ENCODE data around the gene CCDC14. TPM values are rescaled to one million over a fixed set of nuclear protein-coding genes. Genes with fewer than 3 reads are reported as not detected.
"Not testable (repeated sequence)": the region's sequence is repeated elsewhere in the genome, so short reads cannot be mapped to it uniquely, and the experiment has no call there.

Gene CCDC14
- total and polyA plus RNA-seq, 12 donors = 6.6 to 71.2 (median 18.9) TPM

GRCh38 chr3:123979525-123980501 lies 18.8 kb upstream of the CCDC14 start:
- H3K4me1 ChIP-seq (replicated peaks in 1 of 2); H3K36me3 ChIP-seq (replicated peaks in 1 of 2); H3K9me3 ChIP-seq (replicated peaks in 1 of 3); intact Hi-C loops (cut with DNase I); H3K27me3 ChIP-seq; H3K27ac ChIP-seq: not testable (repeated sequence)
- peak overlapping the region in 1 of 4 donors; percentile 37 for H3K4me3 ChIP-seq
- peak; percentile 26 to 56 (median 40) for DNase-seq
- 9 to 17% (median 10%) methylated on average over 17 to 27 of the region's 29 CpGs for WGBS, 4 donors
- peak; percentile 50 to 74 (median 66) for TF ChIP-seq CTCF (IDR thresholded peaks at IDR 0.05)

DNA sequence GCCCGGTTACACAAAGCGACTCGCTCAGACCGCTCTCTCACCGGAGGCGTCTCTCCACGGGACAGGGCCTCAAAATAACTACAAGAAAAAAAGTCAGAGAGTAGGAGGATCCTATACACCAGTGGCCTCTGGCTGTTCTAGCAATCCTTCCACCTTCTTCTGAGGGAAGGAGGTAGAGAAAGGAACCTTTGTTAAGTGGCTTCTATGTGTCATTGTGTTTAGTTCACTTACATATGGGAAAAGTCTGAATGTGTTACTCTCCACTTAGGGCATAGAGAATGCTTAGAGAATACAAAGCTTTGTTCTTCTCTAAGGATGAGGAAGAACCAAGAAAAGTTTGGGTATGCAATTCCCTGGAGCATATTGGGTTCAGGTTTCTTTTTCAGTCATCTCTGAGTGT lies 15.9 kb upstream of the CCDC14 start:
- intact Hi-C loops (cut with DNase I); H3K4me3 ChIP-seq; H3K27me3 ChIP-seq; H3K9me3 ChIP-seq (replicated peaks in 1 of 3); DNase-seq; H3K27ac ChIP-seq; H3K4me1 ChIP-seq (replicated peaks in 1 of 2); H3K36me3 ChIP-seq (replicated peaks in 1 of 2): not testable (repeated sequence)
- 74 to 100% (median 95%) methylated on average over 2 to 7 of the region's 7 CpGs for WGBS, 4 donors

GRCh38 chr3:123976181-123976898 lies 15.3 kb upstream of the CCDC14 start:
- WGBS, 4 donors = 72 to 87% (median 75%) methylated on average over 3 to 4 of the region's 4 CpGs
- H3K9me3 ChIP-seq (replicated peaks in 1 of 3); H3K27me3 ChIP-seq; H3K36me3 ChIP-seq (replicated peaks in 1 of 2); DNase-seq; H3K4me3 ChIP-seq; H3K4me1 ChIP-seq (replicated peaks in 1 of 2); H3K27ac ChIP-seq; intact Hi-C loops (cut with DNase I): not testable (repeated sequence)

- H3K4me3 ChIP-seq; H3K27me3 ChIP-seq; H3K4me1 ChIP-seq (replicated peaks in 1 of 2); H3K36me3 ChIP-seq (replicated peaks in 1 of 2); H3K27ac ChIP-seq; DNase-seq; intact Hi-C loops (cut with DNase I); H3K9me3 ChIP-seq (replicated peaks in 1 of 3): not testable (repeated sequence)
- WGBS, 4 donors = 40 to 61% (median 53%) methylated on average over 2 to 5 of the region's 7 CpGs
These were observed 14.0 kb upstream of the CCDC14 start for GRCh38 chr3:123975030-123975429.

GRCh38 chr3:123971406-123971805 lies 10.4 kb upstream of the CCDC14 start:
- Histone ChIP-seq H3K36me3 (replicated peaks in 1 of 2) (no peaks in the 10 kb centered on the region), H3K27ac (no peak overlapping the region), H3K9me3 (replicated peaks in 1 of 3) (no peaks in the 10 kb centered on the region), H3K27me3 (peaks cover 8% of the 10 kb centered on the region), H3K4me1 (replicated peaks in 1 of 2) (no peaks in the 10 kb centered on the region), H3K4me3 (no peak overlapping the region)
- intact Hi-C loops (cut with DNase I) = no loop called here
- no peak for DNase-seq
- TF ChIP-seq CTCF (IDR thresholded peaks at IDR 0.05) (no peak), POLR2A (IDR thresholded peaks at IDR 0.05) (no peak)

- H3K27ac ChIP-seq; H3K9me3 ChIP-seq (replicated peaks in 1 of 3); DNase-seq; H3K36me3 ChIP-seq (replicated peaks in 1 of 2); H3K4me3 ChIP-seq; H3K27me3 ChIP-seq; intact Hi-C loops (cut with DNase I); H3K4me1 ChIP-seq (replicated peaks in 1 of 2): not testable (repeated sequence)
- WGBS, 4 donors = 41 to 47% (median 43%) methylated on average over 2 of the region's 2 CpGs
These were observed 6.2 kb upstream of the CCDC14 start for GRCh38 chr3:123967260-123967659.

- H3K9me3 ChIP-seq (replicated peaks in 1 of 3); H3K36me3 ChIP-seq (replicated peaks in 1 of 2); intact Hi-C loops (cut with DNase I); H3K27ac ChIP-seq; H3K4me3 ChIP-seq; H3K27me3 ChIP-seq; DNase-seq; H3K4me1 ChIP-seq (replicated peaks in 1 of 2): not testable (repeated sequence)
- 50 to 71% (median 55%) methylated on average over 1 of the region's 1 CpG for WGBS, 4 donors
These were observed 5.8 kb upstream of the CCDC14 start for GRCh38 chr3:123966799-123967198.

DNA sequence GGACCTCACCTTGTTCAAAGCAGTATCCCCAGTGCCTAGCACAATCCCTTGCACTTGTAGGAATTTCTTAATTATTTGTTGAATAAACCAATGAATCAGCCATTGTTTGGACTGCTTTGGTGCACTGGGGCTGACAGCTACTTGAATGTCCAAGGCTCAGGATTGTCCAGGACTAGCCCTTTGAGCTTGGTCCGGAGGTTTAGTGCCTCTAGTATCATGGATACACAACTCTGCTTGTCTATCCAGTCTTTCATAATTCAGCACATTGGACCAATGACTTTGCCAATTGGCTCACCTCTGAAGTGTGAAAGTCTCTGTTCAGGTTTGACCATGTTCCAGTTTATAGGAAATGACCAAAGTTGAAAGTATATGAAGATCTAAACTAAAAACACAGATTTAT lies 3.8 kb upstream of the CCDC14 start:
- H3K27me3 ChIP-seq; H3K27ac ChIP-seq; H3K4me3 ChIP-seq; DNase-seq; intact Hi-C loops (cut with DNase I); H3K36me3 ChIP-seq (replicated peaks in 1 of 2); H3K4me1 ChIP-seq (replicated peaks in 1 of 2); H3K9me3 ChIP-seq (replicated peaks in 1 of 3): not testable (repeated sequence)
- 60 to 89% (median 80%) methylated on average over 1 of the region's 1 CpG for WGBS, 4 donors
